SK-N-MC (cell line): Measurements from ENCODE around the gene BECN2.

Experiments
- DNase-seq: peaks from one replicate; pipeline ENCODE4 v3.0.0-alpha.2; 2011; ENCODE audit warnings: low read depth, low spot score
- H3K27ac ChIP-seq: fragments of 200-600 bp; sonication (generic); 2 replicates; pipeline ENCODE4 v1.5.1; 2016; ENCODE audit warnings: mixed run types
- H3K36me3 ChIP-seq: fragments of 200-600 bp; sonication (generic); 2 replicates; pipeline ENCODE4 v1.6.1; 2017; ENCODE audit warnings: antibody characterized with exemption, low read length, mixed read lengths; ENCODE audit not compliant: insufficient read depth
- H3K4me3 ChIP-seq: fragments of 200-600 bp; sonication (generic); 2 replicates; pipeline ENCODE4 v1.5.1; 2016
- H3K9ac ChIP-seq: fragments of 200-600 bp; sonication (generic); 2 replicates; pipeline ENCODE4 v1.8.0; 2017; ENCODE audit warnings: mixed run types, mixed read lengths; ENCODE audit not compliant: insufficient read length
- H3K9me3 ChIP-seq: fragments of 200-600 bp; sonication (generic); 2 replicates; pipeline ENCODE4 v1.6.1; 2017; ENCODE audit warnings: low read depth, mild to moderate bottlenecking, antibody characterized with exemption, low read length, moderate library complexity, mixed read lengths
- EZH2 ChIP-seq: fragments of 200-600 bp; sonication (generic); IDR thresholded peaks from one replicate; pipeline ENCODE4 v1.6.1; 2017; ENCODE audit warnings: antibody characterized with exemption
- FOXP2 ChIP-seq: optimal IDR thresholded peaks from 2 replicates; pipeline ENCODE3; 2011; ENCODE audit warnings: mild to moderate bottlenecking, moderate library complexity; ENCODE audit not compliant: insufficient read depth; ENCODE audit errors: extremely low read length, control extremely low read depth
- POLR2AphosphoS5 ChIP-seq: IDR thresholded peaks from 2 replicates; pipeline ENCODE4 v1.6.1; 2012; ENCODE audit warnings: mild to moderate bottlenecking, low read depth, low read length, borderline replicate concordance

The BECN2 gene

GRCh38 chr1:241992734-241993133 is 35.2 kb downstream of the BECN2 start:
- Histone ChIP-seq H3K9ac (no peak overlapping the region), H3K27ac (no peak overlapping the region), H3K4me3 (no peak overlapping the region), H3K9me3 (no peaks in the 10 kb centered on the region), H3K36me3 (no peaks in the 10 kb centered on the region)
- no peak for DNase-seq
- TF ChIP-seq EZH2: no peak
- TF ChIP-seq POLR2AphosphoS5: no peak
- no peak for TF ChIP-seq FOXP2

- Histone ChIP-seq H3K36me3 (no peaks in the 10 kb centered on the region), H3K4me3 (no peak overlapping the region), H3K9ac (no peak overlapping the region), H3K9me3 (no peaks in the 10 kb centered on the region), H3K27ac (no peak overlapping the region)
- TF ChIP-seq FOXP2 (no peak), EZH2 (no peak), POLR2AphosphoS5 (no peak)
- no peak for DNase-seq
These were observed 36.6 kb downstream of the BECN2 start for GRCh38 chr1:241994171-241994570.

GRCh38 chr1:241997401-241997998 is 39.9 kb downstream of the BECN2 start:
- DNase-seq: no peak
- Histone ChIP-seq H3K4me3 (no peak overlapping the region), H3K36me3 (no peaks in the 10 kb centered on the region), H3K27ac (no peak overlapping the region), H3K9ac (no peak overlapping the region), H3K9me3 (no peaks in the 10 kb centered on the region)
- no peak for TF ChIP-seq FOXP2
- no peak for TF ChIP-seq EZH2
- TF ChIP-seq POLR2AphosphoS5: no peak

- no peak for DNase-seq
- H3K9me3 ChIP-seq: no peaks in the 10 kb centered on the region
- no peak for TF ChIP-seq FOXP2
- no peak for TF ChIP-seq EZH2
- TF ChIP-seq POLR2AphosphoS5: no peak
- H3K36me3 ChIP-seq: no peaks in the 10 kb centered on the region
- no peak overlapping the region for H3K9ac ChIP-seq
- H3K4me3 ChIP-seq: no peak overlapping the region
- H3K27ac ChIP-seq: no peak overlapping the region
These were observed 40.9 kb downstream of the BECN2 start for GRCh38 chr1:241998412-241998921.

DNA sequence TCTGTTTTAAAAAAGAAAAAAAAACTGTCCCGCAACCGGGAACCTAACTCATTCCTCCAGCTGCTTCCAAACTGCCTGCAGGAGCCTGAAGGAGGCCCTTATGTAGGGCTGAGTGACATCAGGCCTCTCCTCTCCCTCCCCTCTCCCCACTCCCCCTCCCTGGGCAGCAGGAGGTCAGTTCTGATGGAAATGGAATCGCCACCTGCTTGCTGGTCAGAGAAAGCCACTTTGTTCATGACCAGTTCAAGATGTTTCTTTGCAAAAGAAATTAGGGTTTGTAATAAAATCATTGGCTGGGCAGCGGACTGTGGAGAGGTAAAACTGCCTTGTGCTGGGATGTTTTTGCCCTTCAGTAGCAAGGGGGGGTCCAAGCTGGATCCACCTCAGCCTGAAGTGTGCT is 41.5 kb downstream of the BECN2 start, which contains the start of gene MAP1LC3C:
TSS of gene MAP1LC3C (minus strand) at position 73 of the 400 bp plus-strand sequence. CDS start 90 bp downstream, outside the sequence.
- DNase-seq: no peak
- Histone ChIP-seq H3K9me3 (no peaks in the 10 kb centered on the region), H3K4me3 (no peak within 1 kb of the TSS), H3K27ac (no peak within 1 kb of the TSS), H3K9ac (no peak within 1 kb of the TSS), H3K36me3 (no peaks in the 10 kb centered on the region)
- TF ChIP-seq FOXP2 (no peak), POLR2AphosphoS5 (no peak), EZH2 (no peak)

- H3K4me3 ChIP-seq: no peak overlapping the region
These were observed 42.9 kb downstream of the BECN2 start for GRCh38 chr1:242000434-242000833.

DNA sequence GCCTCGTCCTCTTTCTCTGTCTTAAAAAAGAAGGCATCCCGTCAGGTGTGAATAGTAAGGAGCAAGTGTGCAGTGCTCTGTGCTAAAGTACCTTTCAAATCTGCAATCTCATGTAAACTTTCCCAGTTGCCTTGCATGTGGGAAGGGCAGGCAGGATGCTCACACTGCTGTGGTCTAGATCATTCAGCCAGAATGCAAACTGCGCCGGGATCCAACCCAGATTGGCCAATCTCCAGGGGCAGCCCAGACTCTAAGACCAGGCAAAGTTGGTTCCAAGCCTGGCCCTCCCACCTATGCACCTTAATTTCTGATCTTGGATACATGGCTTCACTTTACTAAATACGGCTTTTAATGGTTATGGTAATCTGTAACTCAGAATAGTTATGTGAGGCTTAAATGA is 44.5 kb downstream of the BECN2 start:
- no peak overlapping the region for H3K9ac ChIP-seq
- no peak overlapping the region for H3K27ac ChIP-seq
- H3K9me3 ChIP-seq: no peaks in the 10 kb centered on the region
- no peaks in the 10 kb centered on the region for H3K36me3 ChIP-seq
- DNase-seq: no peak
- no peak for TF ChIP-seq POLR2AphosphoS5
- no peak for TF ChIP-seq FOXP2
- TF ChIP-seq EZH2: no peak
- no peak overlapping the region for H3K4me3 ChIP-seq

More at GRCh38 chr1:242000434-242000833, 42.9 kb downstream of the BECN2 start:
- DNase-seq: no peak
- no peak overlapping the region for H3K9ac ChIP-seq
- no peak overlapping the region for H3K27ac ChIP-seq
- no peaks in the 10 kb centered on the region for H3K36me3 ChIP-seq
- H3K9me3 ChIP-seq: no peaks in the 10 kb centered on the region
- no peak for TF ChIP-seq EZH2
- TF ChIP-seq POLR2AphosphoS5: no peak
- TF ChIP-seq FOXP2: no peak

DNA sequence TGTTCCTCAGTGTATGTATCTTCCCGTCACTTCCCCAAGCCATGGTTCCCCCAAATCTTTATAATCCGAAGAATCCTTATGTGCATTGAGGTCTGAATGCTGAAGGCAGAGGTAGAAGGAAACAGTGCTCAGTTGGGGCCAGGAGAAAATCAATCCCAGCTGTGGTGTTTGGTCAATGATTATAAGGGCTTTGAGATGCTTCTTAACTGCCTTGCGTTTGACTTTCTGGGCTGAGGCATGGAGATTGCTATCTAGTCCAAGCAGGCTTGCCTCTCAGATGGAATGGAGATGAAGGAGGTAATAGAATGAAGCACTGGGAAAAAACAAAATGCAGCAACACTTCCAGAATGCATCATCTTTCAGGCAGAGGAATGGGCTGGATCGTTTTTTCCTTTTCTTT is 44.9 kb downstream of the BECN2 start:
- no peak overlapping the region for H3K27ac ChIP-seq
- no peaks in the 10 kb centered on the region for H3K36me3 ChIP-seq
- no peak overlapping the region for H3K9ac ChIP-seq
- DNase-seq: no peak
- no peak overlapping the region for H3K4me3 ChIP-seq
- H3K9me3 ChIP-seq: no peaks in the 10 kb centered on the region
- TF ChIP-seq POLR2AphosphoS5 (no peak), FOXP2 (no peak), EZH2 (no peak)
